Mammary epithelial cell (primary cell): ENCODE results near the gene HRH2.

ENCODE experiments used
- CTCF ChIP-seq, 2 donors: IDR thresholded peaks in 1 of 2; conservative IDR thresholded peaks in 1 of 2; 2 replicates each; pipeline ENCODE4 v1.5.1; 2011 to 2012; ENCODE audit warnings: inconsistent platforms in 2 of 2, low read length in 2 of 2, mild to moderate bottlenecking in 2 of 2, control low read depth in 1 of 2, low read depth in 1 of 2; ENCODE audit not compliant: insufficient read depth in 1 of 2; ENCODE audit errors: extremely low read depth in 1 of 2
- EZH2 ChIP-seq: IDR thresholded peaks from 2 replicates; pipeline ENCODE4 v1.6.1; 2012; ENCODE audit warnings: low read length, inconsistent platforms, borderline replicate concordance

GRCh38 chr5:175748650-175749049 lies 90.8 kb downstream of the HRH2 start:
- TF ChIP-seq CTCF (conservative IDR thresholded peaks at IDR 0.05 in 1 of 2, IDR thresholded peaks at IDR 0.05 in 1 of 2; ENCODE audit: extremely low read depth in 1 of 2, insufficient read depth in 1 of 2, low read depth in 1 of 2, low read length in 2 of 2) (no peak), EZH2 (no peak)
